Breast epithelium (tissue), 4 donors: ENCODE results near the gene SERGEF. TPM values are rescaled to one million over a fixed set of nuclear protein-coding genes. Genes with fewer than 3 reads are reported as not detected.
A peak's percentile ranks its signal among the peaks of the same experiment; 100 is the strongest.

Experiments
- DNase-seq, 2 donors: peaks; one replicate each; pipeline ENCODE4 v3.0.0-alpha.2; 2019; ENCODE audit warnings: low spot score in 2 of 2
- H3K27ac ChIP-seq, 2 donors: fragments of 200-600 bp; sonication (generic) in 1 of 2; one replicate each; pipeline ENCODE4 v1.5.1; 2016 to 2019; ENCODE audit warnings: mild to moderate bottlenecking in 1 of 2
- H3K27me3 ChIP-seq, 2 donors: fragments of 200-600 bp; sonication (generic) in 1 of 2; one replicate each; pipeline versions ENCODE4 v1.5.1 to v1.6.0; 2017 to 2019; ENCODE audit warnings: control low read depth in 1 of 2, mild to moderate bottlenecking in 1 of 2
- H3K36me3 ChIP-seq: fragments of 200-600 bp; one replicate; pipeline ENCODE4 v1.5.1; 2019
- H3K4me1 ChIP-seq, 2 donors: fragments of 200-600 bp; sonication (generic); one replicate each; pipeline ENCODE4 v1.5.1; 2016 to 2019; ENCODE audit warnings: control low read depth in 1 of 2
- H3K4me3 ChIP-seq, 3 donors: fragments of 200-600 bp; sonication (generic); 1 replicate in 2 of 3; 2 replicates in 1 of 3; pipeline ENCODE4 v1.5.1; 2016 to 2019; ENCODE audit warnings: mild to moderate bottlenecking in 3 of 3, moderate library complexity in 2 of 3
- H3K9me3 ChIP-seq, 2 donors: fragments of 200-600 bp; sonication (generic) in 1 of 2; one replicate each; pipeline ENCODE4 v1.5.1; 2016 to 2019; ENCODE audit warnings: control low read depth in 1 of 2
- POLR2A ChIP-seq: fragments of 450-650 bp; IDR thresholded peaks from one replicate; pipeline ENCODE4 v1.6.1; 2016; ENCODE audit warnings: antibody characterized with exemption, mild to moderate bottlenecking, moderate library complexity
- POLR2AphosphoS5 ChIP-seq, 3 donors: sonication (generic); formaldehyde crosslinking; IDR thresholded peaks; one replicate each; pipeline ENCODE4 v1.6.1; 2017; ENCODE audit warnings: antibody characterized with exemption in 3 of 3
- intact Hi-C: fragments of 100-400 bp; cut with DNase I; formaldehyde crosslinking; loops from one replicate; pipeline ENCODE4 v1.15.1; 2023; ENCODE audit warnings: low total_unique reads
- total RNA-seq, 3 donors: library from RNA; depleted of rRNA; stranded (reverse); fragments of >200 nt; gene quantifications; one replicate each; pipeline ENCODE4 v1.1.0, GENCODE V29; 2016
- TF ChIP-seq, protein P1 (sequence below), 3 donors: fragments of 450-650 bp; IDR thresholded peaks; one replicate each; pipeline ENCODE4 v1.5.1; 2016 to 2017; ENCODE audit warnings: antibody characterized with exemption in 3 of 3, mild to moderate bottlenecking in 3 of 3, moderate library complexity in 3 of 3

The SERGEF gene
- total RNA-seq, 3 donors from 2014 or later, result 31.8 to 47.5 (median 41.9) TPM

DNA sequence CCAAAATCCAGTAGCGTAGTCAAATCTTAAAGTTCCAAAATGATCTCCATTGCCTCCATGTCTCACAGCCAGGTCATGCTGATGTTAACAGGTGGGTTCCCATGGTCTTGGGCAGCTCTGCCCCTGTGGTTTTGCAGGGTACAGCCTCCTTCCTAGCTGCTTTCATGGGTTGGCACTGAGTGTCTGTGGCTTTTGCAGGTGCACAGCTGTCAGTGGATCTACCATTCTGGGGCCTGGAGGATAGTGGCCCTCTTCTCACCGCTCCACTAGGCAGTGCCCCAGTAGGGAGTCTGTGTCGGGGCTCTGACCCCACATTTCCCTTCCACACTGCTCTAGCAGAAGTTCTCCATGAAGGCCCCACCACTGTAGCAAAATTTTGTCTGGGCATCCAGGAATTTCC, 145.5 kb downstream of the SERGEF start:
- intact Hi-C loops, result no loop called here
- no peak overlapping the region for H3K27ac ChIP-seq
- no peak for DNase-seq
- no peak overlapping the region for H3K4me3 ChIP-seq
- H3K4me1 ChIP-seq, result no peaks in the 10 kb centered on the region
- no peaks in the 10 kb centered on the region for H3K36me3 ChIP-seq
- no peaks in the 10 kb centered on the region for H3K27me3 ChIP-seq
- H3K9me3 ChIP-seq, result no peaks in the 10 kb centered on the region
- TF ChIP-seq, protein P1, sequence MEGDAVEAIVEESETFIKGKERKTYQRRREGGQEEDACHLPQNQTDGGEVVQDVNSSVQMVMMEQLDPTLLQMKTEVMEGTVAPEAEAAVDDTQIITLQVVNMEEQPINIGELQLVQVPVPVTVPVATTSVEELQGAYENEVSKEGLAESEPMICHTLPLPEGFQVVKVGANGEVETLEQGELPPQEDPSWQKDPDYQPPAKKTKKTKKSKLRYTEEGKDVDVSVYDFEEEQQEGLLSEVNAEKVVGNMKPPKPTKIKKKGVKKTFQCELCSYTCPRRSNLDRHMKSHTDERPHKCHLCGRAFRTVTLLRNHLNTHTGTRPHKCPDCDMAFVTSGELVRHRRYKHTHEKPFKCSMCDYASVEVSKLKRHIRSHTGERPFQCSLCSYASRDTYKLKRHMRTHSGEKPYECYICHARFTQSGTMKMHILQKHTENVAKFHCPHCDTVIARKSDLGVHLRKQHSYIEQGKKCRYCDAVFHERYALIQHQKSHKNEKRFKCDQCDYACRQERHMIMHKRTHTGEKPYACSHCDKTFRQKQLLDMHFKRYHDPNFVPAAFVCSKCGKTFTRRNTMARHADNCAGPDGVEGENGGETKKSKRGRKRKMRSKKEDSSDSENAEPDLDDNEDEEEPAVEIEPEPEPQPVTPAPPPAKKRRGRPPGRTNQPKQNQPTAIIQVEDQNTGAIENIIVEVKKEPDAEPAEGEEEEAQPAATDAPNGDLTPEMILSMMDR (IDR thresholded peaks at IDR 0.05), result no peak
- TF ChIP-seq POLR2A, result no peak
- no peak for TF ChIP-seq POLR2AphosphoS5 (IDR thresholded peaks at IDR 0.05)

DNA sequence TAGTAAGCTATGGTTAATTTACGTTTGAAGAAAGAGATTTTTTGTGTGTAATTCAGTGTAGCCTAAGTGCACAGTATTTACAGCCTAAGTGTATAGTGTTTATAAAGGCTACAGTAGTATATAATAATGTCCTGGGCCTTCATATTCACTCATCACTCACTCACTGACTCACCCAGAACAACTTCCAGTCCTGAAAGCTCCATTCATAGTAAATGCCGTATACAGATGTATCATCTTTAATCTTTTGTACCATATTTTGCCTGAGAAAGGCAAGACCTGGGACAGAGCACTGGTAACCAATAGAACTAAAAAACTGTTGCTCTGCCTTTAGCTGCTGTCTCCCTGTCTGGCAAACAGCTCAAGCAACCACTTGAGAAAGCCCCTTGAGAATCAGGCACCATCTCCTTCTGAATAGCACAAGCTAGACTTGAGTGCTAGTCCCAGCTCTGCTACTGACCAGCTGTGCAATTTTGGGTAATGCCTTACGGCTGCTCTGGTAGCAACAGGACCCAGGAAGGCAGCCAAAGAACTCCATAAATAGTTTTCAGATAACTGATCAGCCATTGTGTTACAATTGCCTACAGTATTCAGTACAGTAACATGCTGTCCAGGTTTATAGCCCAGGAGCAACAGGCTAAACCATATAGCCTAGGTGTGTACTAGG, 146.9 kb downstream of the SERGEF start:
- Histone ChIP-seq H3K9me3 (no peaks in the 10 kb centered on the region), H3K4me3 (no peak overlapping the region), H3K27me3 (no peaks in the 10 kb centered on the region), H3K36me3 (no peaks in the 10 kb centered on the region), H3K4me1 (no peaks in the 10 kb centered on the region), H3K27ac (no peak overlapping the region)
- TF ChIP-seq POLR2A (no peak), POLR2AphosphoS5 (IDR thresholded peaks at IDR 0.05) (no peak)
- TF ChIP-seq, protein P1 (IDR thresholded peaks at IDR 0.05), result no peak
- intact Hi-C loops, result no loop called here
- no peak for DNase-seq

DNA sequence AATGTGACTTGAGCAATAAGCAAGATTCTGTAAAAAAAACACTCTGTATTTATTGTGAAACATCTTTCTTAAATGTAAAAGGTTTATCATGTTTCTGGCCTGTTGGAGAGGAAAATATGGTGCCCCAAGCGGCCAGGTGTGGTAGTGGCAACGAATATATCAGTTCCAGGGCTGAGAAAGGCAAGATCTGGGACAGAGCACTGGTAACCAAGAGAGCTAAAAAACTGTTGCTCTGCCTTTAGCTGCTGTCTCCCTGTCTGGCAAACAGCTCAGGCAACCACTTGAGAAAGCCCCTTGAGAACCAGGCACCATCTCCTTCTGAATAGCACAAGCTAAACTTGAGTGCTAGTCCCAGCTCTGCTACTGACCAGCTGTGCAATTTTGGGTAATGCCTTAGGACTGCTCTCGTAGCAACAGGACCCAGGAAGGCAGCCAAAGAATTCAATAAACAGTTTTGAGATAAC, 148.3 kb downstream of the SERGEF start:
- no peak overlapping the region for H3K27ac ChIP-seq

DNA sequence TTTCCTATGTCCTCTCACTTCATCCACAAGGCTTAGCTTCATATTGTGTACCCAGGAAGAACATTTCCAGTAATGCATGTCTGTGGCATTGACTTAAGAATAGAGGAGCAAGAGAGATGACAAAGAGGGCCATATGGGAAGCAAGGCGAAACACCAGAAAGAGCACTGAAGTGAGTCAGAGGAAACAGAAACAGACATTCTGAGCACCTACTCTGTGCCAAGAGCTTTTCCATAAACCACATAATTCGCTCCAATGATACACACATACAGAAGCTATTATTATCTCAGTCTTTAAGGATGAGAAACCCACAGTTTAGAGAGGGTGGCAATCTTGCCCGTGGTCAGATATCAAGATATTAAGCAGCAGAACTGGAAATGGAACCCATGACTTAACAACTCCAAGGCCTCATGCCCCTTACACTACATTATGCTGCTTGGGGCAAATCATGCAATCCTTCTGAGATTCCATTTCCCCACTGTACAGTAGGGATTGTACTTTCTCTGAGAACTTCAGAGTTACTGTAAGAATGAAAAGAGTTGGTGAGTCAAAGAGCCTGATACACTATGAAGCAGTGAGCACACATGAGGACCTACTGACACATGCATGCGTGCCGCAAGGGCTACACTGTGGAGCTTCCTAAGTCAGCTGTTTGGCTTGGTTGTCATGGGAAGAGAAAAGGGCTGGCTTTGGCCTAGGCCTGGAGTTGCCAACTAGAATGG, 151.7 kb downstream of the SERGEF start:
- no peaks in the 10 kb centered on the region for H3K36me3 ChIP-seq
- no peak for TF ChIP-seq POLR2A
- TF ChIP-seq, protein P1 (IDR thresholded peaks at IDR 0.05), result no peak
- TF ChIP-seq POLR2AphosphoS5 (IDR thresholded peaks at IDR 0.05), result no peak
- H3K4me1 ChIP-seq, result no peaks in the 10 kb centered on the region
- H3K27me3 ChIP-seq, result no peaks in the 10 kb centered on the region
- H3K4me3 ChIP-seq, result no peak overlapping the region
- DNase-seq, result no peak
- H3K9me3 ChIP-seq, result no peaks in the 10 kb centered on the region
- intact Hi-C loops, result no loop called here
- no peak overlapping the region for H3K27ac ChIP-seq

More for the DNA sequence above, 148.3 kb downstream of the SERGEF start:
- no peaks in the 10 kb centered on the region for H3K9me3 ChIP-seq
- no peaks in the 10 kb centered on the region for H3K27me3 ChIP-seq
- no peaks in the 10 kb centered on the region for H3K4me1 ChIP-seq
- no peaks in the 10 kb centered on the region for H3K36me3 ChIP-seq
- no peak for DNase-seq
- TF ChIP-seq POLR2AphosphoS5 (IDR thresholded peaks at IDR 0.05), result no peak
- TF ChIP-seq, protein P1 (IDR thresholded peaks at IDR 0.05), result peak in 2 of 3 donors; percentile 29 to 34
- H3K4me3 ChIP-seq, result no peak overlapping the region
- intact Hi-C loops, result no loop called here

DNA sequence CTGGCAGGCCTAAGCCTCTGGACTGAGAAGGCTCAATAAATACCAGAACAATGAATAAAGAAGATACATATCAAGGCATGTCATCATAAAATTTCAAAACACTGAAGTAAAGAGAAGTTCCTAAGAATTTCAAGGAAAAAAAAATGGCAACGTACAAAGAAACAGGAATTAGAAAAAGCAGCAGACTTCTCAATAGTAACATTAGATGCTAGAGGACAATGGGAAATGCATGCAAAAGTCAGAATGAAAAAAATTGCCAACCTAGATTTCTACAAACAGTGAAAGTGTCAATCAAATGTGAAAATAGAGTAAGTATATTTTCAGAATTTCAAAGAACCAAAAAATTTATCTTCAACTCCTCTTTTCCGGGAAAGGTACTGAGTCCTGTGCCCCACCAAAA, 153.3 kb downstream of the SERGEF start:
- H3K4me3 ChIP-seq, result no peak overlapping the region
- no peaks in the 10 kb centered on the region for H3K4me1 ChIP-seq
- no peaks in the 10 kb centered on the region for H3K9me3 ChIP-seq
- H3K27ac ChIP-seq, result no peak overlapping the region
- intact Hi-C loops, result no loop called here
- no peaks in the 10 kb centered on the region for H3K36me3 ChIP-seq
- H3K27me3 ChIP-seq, result no peaks in the 10 kb centered on the region
- no peak for DNase-seq
- no peak for TF ChIP-seq POLR2A
- TF ChIP-seq, protein P1 (IDR thresholded peaks at IDR 0.05), result no peak
- TF ChIP-seq POLR2AphosphoS5 (IDR thresholded peaks at IDR 0.05), result no peak
